ENCODE results near the gene L2HGDH.

DNA sequence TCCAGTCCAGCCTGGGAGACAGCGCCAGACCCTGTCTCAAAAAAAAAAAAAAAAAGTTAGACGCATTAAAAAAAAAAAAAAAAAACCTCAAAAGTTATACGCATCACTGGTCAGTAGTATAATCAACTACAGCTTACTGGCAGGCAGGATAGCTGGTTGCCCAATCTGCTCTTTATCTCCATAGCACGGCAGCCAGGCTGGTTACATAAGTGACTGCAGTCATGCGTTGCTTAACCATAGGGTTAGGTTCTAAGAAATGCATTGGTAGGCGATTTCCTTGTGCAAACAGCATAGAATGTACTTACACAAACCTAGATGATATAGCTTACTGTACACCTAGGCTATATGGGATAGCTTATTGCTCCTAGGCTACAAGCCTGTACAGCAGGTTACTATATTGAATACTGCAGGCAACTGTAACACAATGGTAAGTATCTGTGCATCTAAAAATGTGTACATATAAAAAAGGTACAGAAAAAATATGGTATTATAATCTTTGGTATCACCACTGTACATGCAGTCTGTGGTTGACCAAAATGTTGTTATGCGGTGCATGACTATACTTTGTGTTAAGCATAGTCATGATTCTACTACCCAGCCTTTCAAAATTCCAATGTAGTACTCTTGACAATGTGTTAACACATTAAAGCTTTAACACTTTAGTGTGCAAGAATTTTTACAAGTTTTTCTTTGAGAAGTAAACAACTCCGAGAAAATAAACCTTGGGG, 8.1 kb downstream of the L2HGDH start:
- TF ChIP-seq, protein P1, sequence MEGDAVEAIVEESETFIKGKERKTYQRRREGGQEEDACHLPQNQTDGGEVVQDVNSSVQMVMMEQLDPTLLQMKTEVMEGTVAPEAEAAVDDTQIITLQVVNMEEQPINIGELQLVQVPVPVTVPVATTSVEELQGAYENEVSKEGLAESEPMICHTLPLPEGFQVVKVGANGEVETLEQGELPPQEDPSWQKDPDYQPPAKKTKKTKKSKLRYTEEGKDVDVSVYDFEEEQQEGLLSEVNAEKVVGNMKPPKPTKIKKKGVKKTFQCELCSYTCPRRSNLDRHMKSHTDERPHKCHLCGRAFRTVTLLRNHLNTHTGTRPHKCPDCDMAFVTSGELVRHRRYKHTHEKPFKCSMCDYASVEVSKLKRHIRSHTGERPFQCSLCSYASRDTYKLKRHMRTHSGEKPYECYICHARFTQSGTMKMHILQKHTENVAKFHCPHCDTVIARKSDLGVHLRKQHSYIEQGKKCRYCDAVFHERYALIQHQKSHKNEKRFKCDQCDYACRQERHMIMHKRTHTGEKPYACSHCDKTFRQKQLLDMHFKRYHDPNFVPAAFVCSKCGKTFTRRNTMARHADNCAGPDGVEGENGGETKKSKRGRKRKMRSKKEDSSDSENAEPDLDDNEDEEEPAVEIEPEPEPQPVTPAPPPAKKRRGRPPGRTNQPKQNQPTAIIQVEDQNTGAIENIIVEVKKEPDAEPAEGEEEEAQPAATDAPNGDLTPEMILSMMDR (conservative IDR thresholded peaks at IDR 0.05) = no peak
- no peak for TF ChIP-seq ZFX (IDR thresholded peaks at IDR 0.05)
